ENCODE measurements around the gene CCNL1.
"Not testable (repeated sequence)": the region's sequence is repeated elsewhere in the genome, so short reads cannot be mapped to it uniquely, and the experiment has no call there.

CCNL1 gene

GRCh38 chr3:157167371-157168042 is 7.6 kb upstream of the CCNL1 start:
- DNase-seq, result no peak

GRCh38 chr3:157166561-157166960 is 6.6 kb upstream of the CCNL1 start:
- no peak for DNase-seq

DNA sequence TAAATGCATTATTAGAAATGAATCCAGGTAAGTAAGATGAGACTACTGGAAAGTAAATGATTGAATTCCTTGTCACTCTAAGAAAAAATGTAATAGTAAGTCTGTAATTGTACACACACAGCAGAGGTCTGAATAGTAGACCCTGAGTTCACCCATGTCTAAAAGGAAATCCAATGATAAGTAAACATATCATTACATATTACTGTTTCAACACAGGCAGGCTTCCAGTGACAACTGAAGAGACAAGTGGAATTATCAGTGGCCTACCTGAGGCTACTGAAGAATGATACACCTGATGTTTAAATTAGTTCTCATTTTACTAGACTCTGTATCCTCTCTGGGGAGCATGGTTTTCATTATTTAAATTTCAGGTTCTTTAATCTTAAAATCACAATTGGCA is 6.2 kb upstream of the CCNL1 start:
- no peak for DNase-seq

DNA sequence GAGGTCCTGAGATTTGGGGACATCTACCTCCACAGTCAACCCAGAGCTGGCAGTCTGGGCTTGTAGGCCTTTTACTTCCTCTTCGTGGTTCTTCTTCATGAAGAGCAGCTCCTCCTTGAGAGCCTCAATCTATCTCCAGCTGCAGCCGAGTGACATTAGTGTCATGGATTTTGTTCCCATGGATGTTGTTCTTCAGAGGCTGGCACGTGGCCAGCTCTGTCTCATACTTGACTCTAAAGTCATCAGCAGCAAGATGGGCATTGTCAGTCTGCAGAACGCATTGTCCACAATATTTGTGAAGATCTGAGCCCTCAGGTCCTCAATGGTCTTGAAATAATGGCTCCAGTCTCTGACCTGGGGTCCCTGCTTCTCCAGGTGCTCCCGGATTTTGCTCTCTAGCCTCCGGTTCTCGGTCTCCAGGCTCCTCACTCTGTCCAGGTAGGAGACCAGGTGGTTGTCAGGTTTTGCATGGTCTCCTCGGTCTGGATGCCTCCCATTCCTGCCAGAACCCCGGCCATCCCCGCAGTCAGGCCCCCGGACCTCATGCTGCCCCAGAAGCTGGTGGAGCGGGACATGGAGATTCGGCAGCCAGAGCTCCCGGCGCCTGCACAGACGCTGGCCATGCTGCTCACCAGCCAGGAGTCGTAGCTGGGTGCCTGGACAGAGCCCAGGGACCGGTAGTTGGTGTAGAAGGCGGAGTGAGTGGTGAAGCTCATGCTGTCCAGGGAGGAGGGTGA is 3.4 kb upstream of the CCNL1 start:
- no peak for DNase-seq

GRCh38 chr3:157162620-157163019 is 2.7 kb upstream of the CCNL1 start:
- DNase-seq, result not testable (repeated sequence)

- peak; percentile 63 to 65 for DNase-seq
These were observed 894 bp upstream of the CCNL1 start for GRCh38 chr3:157160658-157161424.

DNA sequence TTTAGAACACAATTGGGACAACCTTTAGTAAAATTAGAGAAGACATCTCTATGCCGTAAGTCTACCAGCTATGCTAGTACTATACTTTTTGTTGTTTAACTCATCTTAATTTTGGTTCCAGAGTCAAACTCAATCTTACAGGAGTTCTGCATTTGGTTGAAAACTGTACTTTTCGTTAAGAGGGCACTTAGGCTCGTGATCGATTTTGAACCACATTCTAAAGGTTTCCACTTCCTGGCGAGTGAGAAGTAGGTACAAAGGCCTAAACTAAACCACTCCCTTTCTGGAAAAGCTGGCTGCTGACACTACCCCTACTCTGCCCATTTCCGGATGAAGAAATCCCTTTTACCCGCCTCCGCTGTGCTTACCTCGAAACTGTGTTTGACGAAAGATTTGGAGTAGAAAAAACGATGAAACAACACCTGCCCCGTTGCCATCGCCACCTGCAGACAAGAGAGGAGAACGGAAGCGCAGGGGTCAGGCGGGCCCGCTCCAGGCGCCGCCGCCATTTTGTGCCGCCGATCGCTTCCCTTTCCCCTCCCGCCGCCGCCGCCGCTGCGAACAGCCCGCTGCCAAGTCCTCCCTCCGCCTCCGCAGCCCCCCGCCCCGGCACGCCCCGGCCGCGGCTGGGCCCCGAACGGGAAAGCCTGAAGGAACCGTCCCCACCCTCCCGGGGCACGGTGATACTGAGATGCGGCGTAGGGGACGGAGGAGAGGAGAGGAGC is 748 bp downstream of the CCNL1 start:
- DNase-seq, result peak; percentile 20 to 56

GRCh38 chr3:157157836-157158235 is 2.1 kb downstream of the CCNL1 start:
- no peak for DNase-seq

DNA sequence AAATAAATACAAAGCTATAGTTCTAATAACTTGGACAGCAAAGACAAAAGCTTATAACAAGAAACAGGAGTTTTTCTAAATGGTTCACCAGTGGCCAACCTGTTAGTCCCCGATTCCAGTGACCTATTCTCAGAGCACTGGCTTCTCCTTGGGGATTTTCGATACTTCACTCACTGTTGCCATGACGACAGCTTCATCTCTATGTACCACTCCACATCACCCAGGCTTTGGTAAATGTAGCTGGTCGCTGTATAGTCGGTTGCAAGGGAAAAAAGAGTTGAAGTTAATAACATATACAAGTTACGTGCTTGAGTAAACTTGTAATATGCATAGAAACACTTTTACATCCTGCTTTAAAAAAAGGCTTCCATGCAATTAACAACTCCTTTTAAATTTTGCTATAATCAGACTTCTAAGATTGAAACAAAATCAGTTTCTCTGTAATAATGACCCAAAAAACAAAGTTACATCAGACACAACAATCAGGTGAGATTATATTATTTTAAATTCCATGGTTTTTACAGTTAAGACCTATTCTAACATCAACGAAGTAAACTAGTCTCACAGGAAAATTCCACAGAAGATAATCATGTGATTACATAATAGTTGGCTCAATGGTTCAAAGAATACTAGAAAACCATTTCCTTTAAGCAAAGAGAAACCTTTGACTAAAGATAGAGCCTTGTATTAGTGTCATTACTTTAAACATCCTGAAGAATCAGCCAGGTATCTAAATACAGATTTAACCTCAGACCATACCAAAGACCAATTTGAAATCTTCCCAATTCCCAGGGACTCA is 2.9 kb downstream of the CCNL1 start:
- DNase-seq, result no peak

DNA sequence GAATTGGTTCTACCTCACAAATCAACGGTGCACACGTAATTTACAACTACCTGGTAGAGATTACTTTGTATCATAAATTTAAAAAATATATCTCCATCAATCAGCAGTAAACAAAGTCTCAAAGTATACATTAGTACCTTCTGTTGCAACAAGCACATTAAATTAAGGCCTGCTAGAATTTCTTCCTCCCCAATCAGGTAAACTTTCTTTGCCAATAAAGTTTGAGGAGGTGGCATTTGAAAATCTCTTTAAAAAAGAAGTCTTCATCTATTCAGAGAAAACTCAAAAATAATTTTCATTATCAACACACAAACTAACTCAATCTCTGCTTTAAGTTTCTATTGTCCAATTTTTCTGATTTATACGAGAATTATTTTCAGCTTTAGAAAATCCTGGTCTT is 4.4 kb downstream of the CCNL1 start:
- no peak for DNase-seq

GRCh38 chr3:157154563-157155330 is 5.2 kb downstream of the CCNL1 start:
- no peak for DNase-seq

GRCh38 chr3:157152930-157153329 is 7.0 kb downstream of the CCNL1 start:
- DNase-seq, result no peak

DNA sequence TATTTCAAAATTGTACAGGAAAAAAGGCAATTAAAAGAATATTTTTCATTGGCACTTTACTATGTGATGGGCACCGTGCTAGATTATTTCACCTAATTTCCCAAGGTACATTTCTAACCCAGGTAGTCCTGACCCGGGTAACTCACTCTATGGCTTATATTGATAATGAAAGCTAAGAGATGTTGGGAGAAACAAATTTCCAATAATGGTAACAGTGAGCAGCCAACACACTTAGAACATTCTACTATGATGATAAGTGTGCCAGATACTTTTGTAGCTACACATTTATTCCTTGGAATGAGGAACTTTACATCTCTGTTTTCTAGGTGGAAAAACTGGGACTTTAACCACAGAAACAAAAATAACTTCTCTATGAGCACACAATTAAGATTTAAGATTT is 7.5 kb downstream of the CCNL1 start:
- DNase-seq, result no peak

DNA sequence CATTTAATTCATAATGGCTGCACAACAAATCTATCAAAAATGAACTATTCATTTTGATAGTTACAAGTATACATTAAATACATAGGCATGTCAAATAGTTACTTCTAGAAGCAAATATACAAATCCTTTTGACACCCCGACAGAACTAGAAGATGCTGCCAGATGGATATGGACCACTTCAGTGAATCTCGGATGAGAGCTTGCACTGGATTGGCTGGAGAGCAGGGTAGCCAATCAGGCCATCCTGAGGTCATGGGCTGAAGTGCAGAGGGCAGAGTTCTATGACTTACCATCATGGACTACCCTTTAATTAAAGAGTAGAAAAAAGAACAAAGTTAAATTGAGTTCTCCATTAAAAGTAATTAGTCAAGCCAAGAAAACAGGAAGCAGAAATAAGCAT is 8.3 kb downstream of the CCNL1 start:
- no peak for DNase-seq

- DNase-seq, result no peak
These were observed 8.8 kb downstream of the CCNL1 start for GRCh38 chr3:157151151-157151550.

DNA sequence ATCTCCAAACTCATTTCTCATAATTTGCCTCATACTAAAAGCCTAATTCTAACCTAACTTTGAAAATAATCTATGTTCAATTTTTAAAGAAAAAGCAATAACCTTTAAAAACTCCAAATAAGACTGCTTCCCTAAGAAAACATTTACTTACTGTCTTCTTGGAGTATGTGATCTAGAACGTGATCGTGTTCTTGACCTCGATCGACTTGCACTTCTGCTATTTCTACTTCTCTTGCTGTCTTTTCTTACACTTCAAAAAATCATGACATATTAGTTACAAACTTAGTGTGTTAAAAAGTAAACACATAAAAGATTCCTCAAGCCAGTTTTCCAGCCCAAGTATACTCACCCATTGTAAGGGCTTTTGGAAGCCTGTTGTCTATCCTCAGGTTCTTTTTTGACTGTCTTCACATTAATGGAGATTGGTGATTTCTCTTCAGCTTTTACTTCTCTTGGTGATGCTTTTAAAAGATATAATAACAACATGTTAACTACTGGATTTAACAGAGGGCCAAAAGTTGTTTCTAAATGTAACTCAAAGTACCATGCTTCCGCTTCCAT is 10.7 kb downstream of the CCNL1 start:
- DNase-seq, result no peak

DNA sequence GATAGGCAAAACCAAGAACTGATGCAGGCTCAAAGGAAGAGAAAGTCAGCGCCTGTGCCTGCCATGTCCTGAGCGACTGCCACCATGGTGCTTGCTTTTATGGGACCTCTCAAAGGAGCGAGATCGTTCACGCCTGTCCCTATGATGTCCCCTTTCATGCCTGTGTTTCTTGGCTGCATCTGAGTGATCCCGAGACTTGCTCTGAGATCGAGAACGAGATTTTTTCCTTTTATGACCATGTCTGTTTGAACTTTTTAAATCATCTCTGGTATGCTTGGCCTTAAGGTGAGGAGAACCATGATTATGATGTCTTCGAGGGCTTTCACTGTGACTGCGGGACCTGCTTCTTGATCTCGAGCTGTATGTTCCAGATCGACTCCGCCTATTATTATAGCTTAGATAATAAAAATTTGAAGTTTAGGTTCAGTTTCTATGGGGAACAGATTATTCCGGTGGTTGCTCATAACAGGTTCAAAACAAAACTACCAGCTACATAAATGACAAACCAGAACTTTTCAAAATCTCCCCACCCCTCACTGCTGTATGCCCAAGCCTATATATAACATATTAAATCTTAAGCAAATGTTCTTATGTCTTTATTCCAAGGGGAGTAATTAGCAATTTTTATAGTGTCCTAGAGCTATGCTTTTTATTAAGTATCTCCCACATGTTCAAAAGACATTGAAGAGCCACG is 11.6 kb downstream of the CCNL1 start:
- no peak for DNase-seq

DNA sequence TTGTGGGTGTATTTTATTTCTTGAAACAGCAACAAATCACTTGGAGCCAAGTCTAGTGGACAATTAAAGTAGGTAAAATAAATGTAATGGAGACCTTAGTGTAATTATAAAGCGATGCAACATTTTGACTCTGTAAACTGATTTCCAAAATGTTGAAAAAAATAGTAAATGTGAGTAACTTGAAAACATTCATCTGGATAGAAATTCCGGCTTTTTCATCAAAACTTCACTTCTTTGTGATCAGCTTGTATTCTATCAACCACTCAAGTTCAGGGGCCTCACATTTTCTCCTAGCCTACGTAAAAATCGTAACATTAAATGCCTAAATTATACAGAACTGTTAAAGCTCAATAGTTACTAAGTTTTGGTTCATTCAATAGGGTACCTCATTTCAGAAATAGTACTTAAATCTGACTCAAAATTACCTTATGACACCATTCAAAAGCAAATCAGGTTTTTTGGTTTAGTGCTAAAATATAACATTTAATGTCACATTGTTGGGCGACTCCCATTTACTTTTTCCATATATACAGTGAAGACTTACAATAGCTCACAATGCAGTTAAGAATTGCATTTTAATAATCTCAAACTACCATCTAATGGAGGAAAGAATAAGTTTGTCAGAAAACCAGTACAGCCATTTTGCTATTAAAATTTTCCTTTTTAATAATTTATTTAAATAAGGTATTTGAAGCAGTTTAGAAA is 12.7 kb downstream of the CCNL1 start:
- no peak for DNase-seq

DNA sequence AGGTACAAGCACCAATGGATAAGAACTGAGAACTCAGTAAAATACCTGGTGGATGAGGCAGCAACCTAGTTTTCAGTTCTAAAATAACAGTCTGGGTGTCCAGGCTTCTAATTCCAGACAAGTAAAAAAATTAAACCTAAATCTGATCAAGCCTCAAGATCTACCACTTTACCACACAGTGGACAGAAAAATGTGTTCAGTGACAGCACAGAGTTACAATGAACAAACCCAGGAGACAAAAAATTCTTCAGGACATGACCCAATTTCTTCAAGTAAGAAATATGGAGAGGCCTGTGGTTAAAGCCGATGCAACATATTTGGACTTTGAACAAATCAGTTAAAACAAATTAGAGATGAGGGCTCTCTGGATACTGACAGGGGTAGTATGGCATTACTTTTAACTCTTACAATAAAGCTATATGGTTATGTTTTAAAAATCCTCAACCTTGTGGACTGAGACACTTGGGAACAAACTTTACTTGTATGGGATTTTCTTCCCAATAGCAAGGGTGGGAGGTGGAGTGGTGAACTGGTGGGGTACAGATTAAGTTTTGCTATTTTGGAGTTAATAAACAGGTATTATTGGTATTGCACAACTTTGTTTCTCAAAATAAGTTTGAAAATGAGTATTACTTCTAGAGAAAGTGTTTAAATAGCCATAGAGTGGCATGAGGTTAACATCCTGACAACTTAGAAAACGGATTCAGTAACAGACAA is 14.2 kb downstream of the CCNL1 start:
- DNase-seq, result no peak

Measured in NCI-H446 (cell line).